DLD1 (cell line): ENCODE results near the gene RDX.
"Not testable (repeated sequence)": the region's sequence is repeated elsewhere in the genome, so short reads cannot be mapped to it uniquely, and the experiment has no call there.

Experiments
- in situ Hi-C: cut with HindIII; loops from 2 replicates; pipeline ENCODE4 v1.10.0; 2017; ENCODE audit warnings: low sequenced_read_pairs

The RDX gene

GRCh38 chr11:110207123-110207522, 89.3 kb downstream of the RDX start:
- in situ Hi-C loops: no loop called here

DNA sequence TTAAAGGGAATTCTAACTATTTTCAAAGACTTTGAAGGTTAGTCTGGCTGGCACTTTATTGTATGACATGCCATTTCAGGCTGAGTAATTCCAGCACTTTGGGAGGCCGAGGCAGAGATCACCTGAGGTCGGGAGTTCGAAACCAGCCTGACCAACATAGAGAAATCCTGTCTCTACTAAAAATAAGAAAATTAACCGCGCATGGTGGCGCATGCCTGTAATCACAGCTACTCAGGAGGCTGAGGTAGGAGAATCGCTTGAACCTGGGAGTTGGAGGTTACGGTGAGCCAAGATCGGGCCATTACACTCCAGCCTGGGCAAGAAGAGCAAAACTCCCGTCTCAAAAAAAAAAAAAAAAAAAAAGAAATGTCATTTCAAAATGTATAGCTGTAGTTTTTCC, 95.6 kb downstream of the RDX start:
- in situ Hi-C loops: no loop called here

DNA sequence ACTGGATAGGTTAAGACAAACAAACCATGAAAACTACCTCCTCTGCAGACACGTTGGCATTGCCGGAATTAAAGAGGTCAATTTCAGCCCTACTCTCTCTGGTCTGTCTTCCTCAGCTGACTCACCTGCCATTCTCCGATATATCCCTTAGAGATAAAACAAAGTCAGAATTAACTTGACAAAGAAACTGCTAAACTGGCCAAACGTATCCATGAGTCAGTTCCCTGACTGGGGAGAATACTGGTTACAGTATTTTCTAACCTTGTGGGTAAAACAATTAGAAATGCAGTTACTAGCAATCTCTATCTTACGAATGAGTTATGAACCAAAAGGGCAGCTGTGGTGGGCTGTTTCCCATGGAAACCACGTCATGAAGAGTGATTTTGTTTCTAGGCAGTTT, 96.2 kb downstream of the RDX start:
- in situ Hi-C loops: no loop called here

DNA sequence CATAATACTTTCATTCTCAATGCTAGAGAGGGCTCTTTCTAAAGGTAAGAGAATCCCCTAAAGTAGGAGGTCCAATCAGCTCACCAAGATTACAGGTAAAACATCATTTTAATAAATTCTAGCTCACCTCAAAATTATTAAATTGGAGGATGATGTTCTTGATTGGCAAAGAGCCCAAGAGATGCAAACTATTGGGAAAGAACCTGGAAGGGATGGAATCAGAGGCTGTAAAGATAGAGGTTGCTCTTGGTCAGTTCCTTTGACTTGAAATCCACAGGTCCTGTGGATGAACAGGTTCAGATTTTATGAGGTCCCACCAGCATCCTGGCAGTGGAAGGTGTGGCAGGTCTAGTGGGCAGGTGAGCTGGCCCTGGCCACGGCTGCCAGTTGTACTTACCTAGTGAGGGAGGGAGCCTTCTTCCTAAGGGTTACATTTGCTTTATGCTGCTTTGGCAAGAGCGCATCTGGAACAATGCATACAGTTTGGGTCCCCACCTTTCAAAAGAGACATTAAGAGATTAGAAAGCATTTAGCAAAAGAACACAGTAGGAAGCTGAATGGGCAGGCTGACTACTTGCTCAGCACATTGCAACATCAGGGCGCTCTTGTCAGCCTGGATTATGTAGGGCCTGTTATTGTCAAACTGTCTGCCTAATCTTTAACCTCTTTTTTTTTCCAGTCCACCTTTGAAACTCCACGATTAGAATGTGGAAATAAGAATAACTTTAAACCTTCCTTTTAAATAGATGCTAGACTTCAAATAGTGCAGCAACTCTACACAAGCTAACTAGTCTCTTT, 97.0 kb downstream of the RDX start:
- in situ Hi-C loops: no loop called here

GRCh38 chr11:110198031-110198729, 98.2 kb downstream of the RDX start:
- in situ Hi-C loops: no loop called here

DNA sequence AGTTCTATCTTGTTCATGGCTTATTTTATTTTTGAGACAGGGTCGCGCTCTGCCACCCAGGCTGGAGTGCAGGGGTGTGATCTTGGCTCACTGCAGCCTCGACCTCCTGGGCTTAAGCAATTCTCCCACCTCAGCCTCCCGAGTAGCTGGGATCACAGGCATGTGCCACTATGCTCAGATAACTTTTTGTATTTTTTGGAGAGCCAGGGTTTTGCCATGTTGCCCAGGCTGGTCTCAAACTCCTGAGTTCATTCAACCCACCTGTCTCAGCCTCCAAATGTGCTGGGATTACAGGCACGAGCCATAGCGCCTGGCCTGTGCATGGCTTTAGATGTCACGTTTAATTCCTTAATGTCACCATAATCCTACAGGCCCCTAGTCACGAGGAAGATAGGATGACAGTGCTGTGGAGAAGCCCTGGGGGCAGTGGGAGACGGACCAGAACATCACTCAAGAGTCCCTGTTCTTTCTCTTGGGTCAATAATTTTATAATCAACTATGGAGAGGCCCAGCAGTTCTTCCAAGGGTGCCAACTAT, 99.5 kb downstream of the RDX start:
- in situ Hi-C loops: no loop called here

- in situ Hi-C loops: no loop called here
Observed at GRCh38 chr11:110196241-110196754, 100.1 kb downstream of the RDX start.

DNA sequence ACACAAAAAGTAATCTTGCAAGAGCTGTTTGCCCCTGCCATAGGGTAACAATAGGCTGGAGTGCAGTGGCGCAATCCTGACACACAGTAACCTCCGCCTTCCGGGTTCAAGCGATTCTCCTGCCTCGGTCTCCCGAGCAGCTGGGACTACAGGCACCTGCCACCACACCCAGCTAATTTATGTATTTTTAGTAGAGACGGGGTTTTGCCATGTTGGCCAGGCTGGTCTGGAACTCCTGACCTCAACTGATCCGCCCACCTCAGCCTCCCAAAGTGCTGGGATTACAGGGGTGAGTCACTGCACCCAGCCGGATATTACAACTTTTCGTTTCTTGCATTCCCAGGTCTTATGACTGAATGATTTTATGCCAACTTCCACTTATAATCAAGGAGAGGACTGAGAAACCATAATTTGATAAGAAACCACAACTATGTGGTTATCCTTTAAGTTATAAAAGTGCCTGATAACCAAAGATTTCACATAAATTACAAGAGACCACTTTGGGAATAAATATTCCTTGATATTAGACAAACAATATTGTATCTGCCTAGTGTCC, 102.1 kb downstream of the RDX start:
- in situ Hi-C loops: not testable (repeated sequence)

DNA sequence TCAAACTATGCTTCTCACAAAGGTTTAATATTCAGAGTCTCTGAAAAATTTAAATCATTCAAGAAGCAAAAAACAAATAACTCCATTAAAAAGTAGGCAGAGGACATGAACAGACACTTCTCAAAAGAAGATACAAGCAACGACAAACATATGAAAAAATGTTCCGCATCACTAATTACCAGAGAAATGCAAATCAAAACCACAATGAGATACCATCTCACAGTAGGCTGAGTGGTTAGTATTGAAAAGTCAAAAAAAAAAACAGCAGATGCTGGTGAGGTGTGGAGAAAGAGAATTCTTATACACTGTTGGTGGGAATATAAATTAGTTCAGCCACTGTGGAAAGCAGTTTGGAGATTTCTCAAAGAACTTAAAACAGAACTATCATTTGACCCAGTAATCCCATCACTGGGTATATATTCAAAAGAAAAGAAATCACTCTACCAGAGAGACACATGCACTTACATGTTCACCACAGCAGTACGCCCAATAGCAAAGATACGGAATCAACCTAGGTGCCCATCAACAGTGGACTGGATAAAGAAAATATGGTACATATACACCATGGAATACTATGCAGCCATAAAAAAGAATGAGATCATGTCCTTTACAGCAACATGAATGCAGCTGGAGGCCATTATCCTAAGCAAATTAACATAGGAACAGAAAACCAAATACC, 103.7 kb downstream of the RDX start:
- in situ Hi-C loops: not testable (repeated sequence)

- in situ Hi-C loops: no loop called here
Observed at GRCh38 chr11:110190885-110191284, 105.5 kb downstream of the RDX start.

- in situ Hi-C loops: no loop called here
Observed at GRCh38 chr11:110187731-110188130, 108.7 kb downstream of the RDX start.

GRCh38 chr11:110186867-110187266, 109.5 kb downstream of the RDX start:
- in situ Hi-C loops: no loop called here

DNA sequence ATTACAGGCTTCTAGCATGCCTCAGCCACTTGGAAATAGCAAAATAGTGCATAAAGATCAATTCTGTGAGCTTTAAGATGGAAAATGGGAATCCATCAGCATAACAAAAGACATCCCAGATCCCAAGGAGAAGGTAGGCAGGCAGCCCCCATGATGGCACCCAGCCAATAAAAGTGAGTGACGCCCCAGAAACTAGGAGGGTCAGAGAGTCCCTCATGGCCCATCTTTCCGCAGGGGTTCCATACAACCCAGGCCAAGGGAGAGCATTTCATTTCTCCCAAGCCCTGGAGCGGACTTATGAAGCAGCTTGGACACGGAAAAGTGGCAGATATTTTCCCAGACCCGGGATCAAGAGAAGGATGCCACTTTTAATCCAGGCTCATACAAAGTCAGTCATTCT, 110.0 kb downstream of the RDX start:
- in situ Hi-C loops: no loop called here

GRCh38 chr11:110185599-110185998, 110.8 kb downstream of the RDX start:
- in situ Hi-C loops: no loop called here

GRCh38 chr11:110185121-110185591, 111.3 kb downstream of the RDX start:
- in situ Hi-C loops: no loop called here

DNA sequence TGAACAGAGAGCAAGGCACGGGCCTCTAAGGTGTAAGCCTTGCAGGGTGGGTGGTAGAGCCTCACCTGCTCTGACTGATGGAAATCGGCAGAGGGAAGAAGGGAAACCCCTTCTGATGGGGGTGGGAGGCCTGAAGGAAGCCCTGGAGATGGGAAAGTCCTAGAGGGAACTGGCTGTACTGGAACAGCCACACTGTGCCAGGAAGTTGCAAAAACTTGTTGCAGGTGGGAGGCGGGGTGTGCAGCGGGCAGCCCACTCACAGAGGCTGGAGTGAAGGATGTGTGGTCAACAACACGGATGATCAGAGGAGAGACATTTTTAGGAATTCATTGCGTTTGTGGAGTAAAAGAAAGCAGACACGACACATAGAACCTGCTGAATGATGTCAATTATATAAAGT, 112.0 kb downstream of the RDX start:
- in situ Hi-C loops: no loop called here

DNA sequence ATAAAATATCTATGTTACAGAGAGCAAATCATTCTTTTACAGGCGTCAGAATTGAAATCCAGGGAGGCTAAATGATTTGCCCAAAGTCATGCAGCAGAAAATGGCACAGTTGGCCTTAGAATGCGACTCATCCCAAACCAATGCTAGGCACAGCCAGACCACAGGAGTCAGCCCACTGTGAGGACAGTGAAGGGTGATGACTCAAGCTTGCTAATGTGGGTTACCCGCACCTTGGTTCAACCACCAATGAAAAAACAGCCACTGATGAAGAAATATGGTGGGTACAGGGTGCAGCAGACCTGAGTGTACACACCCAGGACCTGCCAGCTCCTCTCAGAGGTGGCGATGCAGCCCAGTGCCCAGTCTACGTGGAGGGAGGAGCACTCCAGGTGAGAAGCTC, 113.5 kb downstream of the RDX start:
- in situ Hi-C loops: no loop called here

DNA sequence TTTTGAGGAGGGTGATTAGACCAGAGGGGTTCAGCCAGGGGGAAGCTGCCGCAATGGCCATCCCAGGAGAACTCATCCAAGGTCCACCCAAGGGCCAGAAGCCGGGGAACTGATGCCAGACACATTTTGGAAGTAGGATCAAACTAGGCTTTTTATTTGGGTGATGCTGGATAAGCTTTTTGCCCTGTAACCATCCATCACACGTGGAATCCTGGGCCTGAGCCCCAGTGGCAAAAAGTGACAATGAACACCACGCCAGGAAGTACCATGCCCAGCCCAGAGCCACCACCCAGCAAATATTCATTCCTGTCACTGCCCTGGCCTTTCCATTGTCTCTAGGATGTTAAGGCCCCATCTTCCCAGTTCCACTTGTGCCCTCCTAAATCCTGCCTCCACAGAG, 117.3 kb downstream of the RDX start:
- in situ Hi-C loops: no loop called here

DNA sequence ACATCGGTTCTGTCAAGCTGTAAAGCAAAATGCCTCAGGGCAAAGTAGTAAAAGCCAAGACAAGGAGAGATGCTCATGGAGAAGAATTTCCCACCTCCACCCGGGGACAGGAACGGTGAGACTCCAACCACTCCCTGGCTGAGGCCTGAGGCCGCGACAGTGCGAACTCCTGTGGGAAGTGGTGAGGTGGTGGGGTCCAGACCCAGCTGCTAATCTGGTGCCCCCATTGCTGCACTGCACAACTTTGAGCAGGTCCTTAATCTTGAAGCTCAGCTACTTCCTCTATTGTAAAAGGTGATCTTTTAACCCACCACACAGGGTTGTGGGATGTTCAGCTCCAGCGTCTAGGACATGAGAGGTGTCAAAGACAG, 119.3 kb downstream of the RDX start:
- in situ Hi-C loops: no loop called here

- in situ Hi-C loops: no loop called here
Observed at GRCh38 chr11:110176366-110177085, 119.9 kb downstream of the RDX start.
